NB4 (cell line): ENCODE data around the gene SLC9B1.

ENCODE experiments used
- DNase-seq: peaks from one replicate; pipeline ENCODE4 v3.0.0; 2010; ENCODE audit warnings: low read depth
- H3K4me3 ChIP-seq: one replicate; pipeline ENCODE4 v1.5.1; 2011; ENCODE audit warnings: mild to moderate bottlenecking, low read depth, low read length, moderate library complexity
- CTCF ChIP-seq: IDR thresholded peaks from one replicate; pipeline ENCODE4 v1.5.1; 2012; ENCODE audit warnings: low read depth, low read length
- MAX ChIP-seq: IDR thresholded peaks from 2 replicates; pipeline ENCODE4 v1.6.1; 2011; ENCODE audit warnings: low read depth, low read length
- MYC ChIP-seq: IDR thresholded peaks from 2 replicates; pipeline ENCODE4 v1.6.1; 2011; ENCODE audit warnings: low read depth, low read length
- POLR2A ChIP-seq: IDR thresholded peaks from 2 replicates; pipeline ENCODE4 v1.6.1; 2011; ENCODE audit warnings: mild to moderate bottlenecking; ENCODE audit not compliant: insufficient read length; ENCODE audit errors: extremely low read depth

The SLC9B1 gene

GRCh38 chr4:103019308-103020124, at the start of gene SLC9B1:
Gene SLC9B1, minus strand, starts transcription at chr4:103019705. Its CDS starts 27,994 bp downstream, at chr4:102991711.
- H3K4me3 ChIP-seq, result peak within 1 kb of the TSS; percentile 75
- DNase-seq, result peak; percentile 94
- TF ChIP-seq MAX (peak; percentile 50; the same call in 1 of the 2 replicates), POLR2A (peak; percentile 51), MYC (no peak; the same call in 1 of the 2 replicates), CTCF (no peak)

DNA sequence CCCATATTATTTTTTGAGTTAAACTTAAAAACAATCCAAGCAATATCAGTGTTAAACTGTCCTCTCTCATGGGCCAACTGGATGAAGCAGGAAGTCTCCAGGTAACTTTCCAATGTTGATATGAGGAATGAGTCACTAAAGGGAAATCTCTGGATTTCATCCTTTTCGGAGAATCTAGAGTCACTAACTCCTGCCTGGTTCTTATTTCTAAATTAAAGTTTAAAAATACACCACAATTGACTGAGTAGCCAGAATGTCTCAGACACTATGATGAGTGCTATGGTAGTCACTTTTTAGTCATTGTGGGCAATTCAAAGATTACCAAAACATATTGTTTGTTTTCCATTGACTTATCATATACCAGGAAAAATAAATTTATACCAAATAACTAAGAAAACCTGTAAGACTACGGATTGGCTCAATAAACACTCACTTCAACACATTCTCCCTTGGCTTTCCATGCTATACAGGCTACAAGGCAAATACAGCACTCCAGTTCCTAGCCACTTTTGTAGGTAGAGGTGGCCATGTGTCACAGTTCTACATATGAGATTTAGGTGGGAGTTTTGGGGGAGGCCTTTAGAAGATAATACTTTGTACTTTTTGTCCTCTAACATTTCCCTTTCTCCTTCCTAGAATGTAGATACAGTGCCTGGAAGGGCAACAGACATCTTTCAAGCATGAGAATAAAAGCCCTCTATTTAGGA, 48.5 kb upstream of the SLC9B1 start:
- TF ChIP-seq MYC, result no peak
- TF ChIP-seq POLR2A, result no peak
- TF ChIP-seq MAX, result no peak
- no peak for TF ChIP-seq CTCF
- H3K4me3 ChIP-seq, result no peak overlapping the region
- DNase-seq, result no peak

GRCh38 chr4:103060453-103061148, 41.1 kb upstream of the SLC9B1 start:
- TF ChIP-seq POLR2A (no peak), MYC (no peak), CTCF (no peak), MAX (no peak)
- DNase-seq, result no peak
- H3K4me3 ChIP-seq, result no peak overlapping the region

- no peak overlapping the region for H3K4me3 ChIP-seq
- peak; percentile 29 for DNase-seq
- no peak for TF ChIP-seq MAX
- TF ChIP-seq CTCF, result no peak
- no peak for TF ChIP-seq POLR2A
- TF ChIP-seq MYC, result no peak
Observed at GRCh38 chr4:103054030-103054429, 34.5 kb upstream of the SLC9B1 start.

DNA sequence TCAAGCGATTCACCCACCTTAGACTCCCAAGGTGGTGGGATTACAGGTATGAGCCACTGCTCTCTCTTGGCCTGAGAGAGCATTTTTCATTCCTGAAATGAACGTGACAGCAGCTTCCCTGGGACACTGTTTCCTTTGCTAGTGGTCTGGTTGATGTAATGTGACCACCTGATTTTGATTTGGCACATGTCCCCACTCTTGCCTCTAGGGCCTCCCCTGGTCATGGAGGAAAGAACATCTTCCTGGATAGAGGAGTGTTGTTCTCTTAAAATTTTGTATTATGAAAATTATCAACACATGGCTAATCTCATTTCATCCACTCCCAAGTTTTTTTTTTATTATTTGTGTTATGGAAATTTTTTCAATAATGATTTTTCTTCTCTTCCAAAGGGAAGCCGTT, 33.3 kb upstream of the SLC9B1 start:
- TF ChIP-seq MAX (no peak), CTCF (no peak), MYC (no peak), POLR2A (no peak)
- DNase-seq, result no peak
- no peak overlapping the region for H3K4me3 ChIP-seq
